Glutamatergic neuron (in vitro differentiated cells): Measurements from ENCODE around the gene ZNF333. TPM values are rescaled to one million over a fixed set of nuclear protein-coding genes. Genes with fewer than 3 reads are reported as not detected.
"Not testable (repeated sequence)": the region's sequence is repeated elsewhere in the genome, so short reads cannot be mapped to it uniquely, and the experiment has no call there.

Source experiments
- DNase-seq: peaks from one replicate; pipeline ENCODE4 v3.0.0; 2022
- H3K27ac Mint-ChIP-seq: one replicate; pipeline ENCODE4 v1.8.0; 2020; ENCODE audit warnings: mild to moderate bottlenecking, mixed read lengths, inconsistent platforms; ENCODE audit not compliant: unreplicated experiment
- H3K27me3 Mint-ChIP-seq: one replicate; pipeline ENCODE4 v1.8.0; 2020; ENCODE audit warnings: mild to moderate bottlenecking, moderate library complexity, mixed read lengths, inconsistent platforms; ENCODE audit not compliant: unreplicated experiment
- H3K36me3 Mint-ChIP-seq: one replicate; pipeline ENCODE4 v1.8.0; 2020; ENCODE audit warnings: mild to moderate bottlenecking, mixed read lengths, inconsistent platforms; ENCODE audit not compliant: unreplicated experiment
- H3K4me1 Mint-ChIP-seq: one replicate; pipeline ENCODE4 v1.8.0; 2020; ENCODE audit warnings: mild to moderate bottlenecking, low read depth, mixed read lengths, inconsistent platforms; ENCODE audit not compliant: unreplicated experiment
- H3K4me3 Mint-ChIP-seq: one replicate; pipeline ENCODE4 v1.8.0; 2020; ENCODE audit warnings: mild to moderate bottlenecking, mixed read lengths, inconsistent platforms; ENCODE audit not compliant: unreplicated experiment
- H3K9me3 Mint-ChIP-seq: one replicate; pipeline ENCODE4 v1.8.0; 2020; ENCODE audit warnings: mild to moderate bottlenecking, moderate library complexity, mixed read lengths, inconsistent platforms; ENCODE audit not compliant: unreplicated experiment
- CTCF ChIP-seq: fragments of 200-600 bp; sonication (generic); IDR thresholded peaks from one replicate; pipeline ENCODE4 v1.5.0; 2021; ENCODE audit not compliant: partially characterized antibody, unreplicated experiment
- total RNA-seq: library from RNA; stranded (reverse); fragmentation: NEBNext Ultra II Directional; extraction: Animal tissue kit (Norgen Biotek cat#: 25700); gene quantifications from one replicate; pipeline ENCODE4 v1.2.1, GENCODE V29; 2021; ENCODE audit not compliant: unreplicated experiment

Gene ZNF333
- total RNA-seq, 1 donor from 2014 or later: 32.9 TPM

- no peak overlapping the region for H3K4me3 Mint-ChIP-seq
- H3K27ac Mint-ChIP-seq: no peak overlapping the region
- no peak for TF ChIP-seq CTCF
- peaks cover 9% of the 10 kb centered on the region for H3K27me3 Mint-ChIP-seq
- H3K9me3 Mint-ChIP-seq: peaks cover 2% of the 10 kb centered on the region
- H3K4me1 Mint-ChIP-seq: no peaks in the 10 kb centered on the region
- peaks cover 5% of the 10 kb centered on the region for H3K36me3 Mint-ChIP-seq
- DNase-seq: no peak
These were observed 73.8 kb downstream of the ZNF333 start for GRCh38 chr19:14763497-14764145.

GRCh38 chr19:14764401-14764800, 74.6 kb downstream of the ZNF333 start:
- TF ChIP-seq CTCF: no peak
- no peaks in the 10 kb centered on the region for H3K4me1 Mint-ChIP-seq
- no peak for DNase-seq
- no peak overlapping the region for H3K4me3 Mint-ChIP-seq
- H3K9me3 Mint-ChIP-seq: peaks cover 3% of the 10 kb centered on the region
- H3K27me3 Mint-ChIP-seq: peaks cover 9% of the 10 kb centered on the region
- no peak overlapping the region for H3K27ac Mint-ChIP-seq
- H3K36me3 Mint-ChIP-seq: peaks cover 5% of the 10 kb centered on the region

- DNase-seq, H3K9me3 Mint-ChIP-seq, H3K4me3 Mint-ChIP-seq, H3K27me3 Mint-ChIP-seq, H3K4me1 Mint-ChIP-seq, H3K36me3 Mint-ChIP-seq, H3K27ac Mint-ChIP-seq: not testable (repeated sequence)
These were observed 75.6 kb downstream of the ZNF333 start for GRCh38 chr19:14765403-14765802.

- H3K4me3 Mint-ChIP-seq, H3K36me3 Mint-ChIP-seq, H3K27ac Mint-ChIP-seq, H3K27me3 Mint-ChIP-seq, DNase-seq, H3K9me3 Mint-ChIP-seq, H3K4me1 Mint-ChIP-seq: not testable (repeated sequence)
These were observed 76.0 kb downstream of the ZNF333 start for GRCh38 chr19:14765841-14766240.

- Mint-ChIP-seq H3K27me3 (peaks cover 11% of the 10 kb centered on the region), H3K36me3 (no peaks in the 10 kb centered on the region), H3K9me3 (peaks cover 5% of the 10 kb centered on the region), H3K27ac (no peak overlapping the region), H3K4me3 (no peak overlapping the region), H3K4me1 (peaks cover 7% of the 10 kb centered on the region)
- no peak for TF ChIP-seq CTCF
- DNase-seq: no peak
These were observed 77.7 kb downstream of the ZNF333 start for GRCh38 chr19:14767466-14767971.

GRCh38 chr19:14768001-14768400, 78.2 kb downstream of the ZNF333 start:
- Mint-ChIP-seq H3K9me3 (peaks cover 5% of the 10 kb centered on the region), H3K4me1 (peaks cover 7% of the 10 kb centered on the region), H3K27ac (no peak overlapping the region), H3K4me3 (no peak overlapping the region), H3K27me3 (peaks cover 11% of the 10 kb centered on the region), H3K36me3 (no peaks in the 10 kb centered on the region)
- TF ChIP-seq CTCF: no peak
- no peak for DNase-seq
